SH-SY5Y (cell line): Measurements from ENCODE around the gene ADAMTS2.

Experiments used
- GATA2 ChIP-seq: IDR thresholded peaks from 2 replicates; pipeline ENCODE4 v1.6.1; 2011; ENCODE audit warnings: mild to moderate bottlenecking, low read depth, low read length
- GATA3 ChIP-seq: IDR thresholded peaks from 2 replicates; pipeline ENCODE4 v1.6.1; 2011; ENCODE audit warnings: low read depth, mild to moderate bottlenecking, low read length, moderate library complexity

- TF ChIP-seq GATA2: no peak
- no peak for TF ChIP-seq GATA3
These were observed 156.6 kb downstream of the ADAMTS2 start for GRCh38 chr5:179188636-179189035.
